CD4-positive, alpha-beta memory T cell (primary cell): ENCODE measurements around the gene CYP3A5. TPM values are rescaled to one million over a fixed set of nuclear protein-coding genes. Genes with fewer than 3 reads are reported as not detected.
"Not testable (repeated sequence)": the region's sequence is repeated elsewhere in the genome, so short reads cannot be mapped to it uniquely, and the experiment has no call there.

Experiments
- CTCF ChIA-PET: fragments of 350-600 bp; sonication (Branson Sonifier 250); formaldehyde crosslinking; loops from one replicate; lab custom pipeline; 2021; ENCODE audit warnings: inconsistent platforms; ENCODE audit not compliant: partially characterized antibody; lab: Charles Lee
- POLR2A ChIA-PET: fragments of 350-600 bp; sonication (Branson Sonifier 250); formaldehyde crosslinking; loops from one replicate; lab custom pipeline; 2021; ENCODE audit not compliant: partially characterized antibody; lab: Charles Lee
- DNase-seq, 5 donors: peaks; one replicate each; pipeline versions ENCODE4 v3.0.0 to v3.0.0-alpha.2; 2020 to 2022; ENCODE audit warnings: mixed read lengths in 1 of 5
- H3K27ac ChIP-seq: one replicate; pipeline ENCODE4 v1.7.0; 2013; ENCODE audit warnings: low read depth, low read length
- H3K27me3 ChIP-seq: 2 replicates; pipeline ENCODE4 v1.7.0; 2013; ENCODE audit warnings: mild to moderate bottlenecking, low read length, moderate library complexity; ENCODE audit not compliant: insufficient read depth
- H3K36me3 ChIP-seq: 2 replicates; pipeline ENCODE4 v1.7.0; 2013; ENCODE audit warnings: mild to moderate bottlenecking, low read length, moderate library complexity; ENCODE audit not compliant: insufficient read depth
- H3K4me1 ChIP-seq: 2 replicates; pipeline ENCODE4 v1.7.0; 2013; ENCODE audit warnings: mild to moderate bottlenecking, low read length, moderate library complexity; ENCODE audit not compliant: insufficient read depth
- H3K4me3 ChIP-seq, 2 donors: one replicate each; pipeline ENCODE4 v1.7.0; 2013; ENCODE audit warnings: low read length in 2 of 2, mild to moderate bottlenecking in 1 of 2
- H3K9me3 ChIP-seq, 2 donors: one replicate each; pipeline ENCODE4 v1.7.0; 2013; ENCODE audit warnings: low read length in 2 of 2, control low read depth in 1 of 2; ENCODE audit not compliant: control insufficient read depth in 1 of 2
- H3K27ac Mint-ChIP-seq, 7 donors: one replicate each; pipeline ENCODE4 v1.8.0; 2020 to 2021; ENCODE audit warnings: mixed read lengths in 7 of 7, mild to moderate bottlenecking in 6 of 7, inconsistent platforms in 3 of 7, moderate library complexity in 3 of 7
- H3K27me3 Mint-ChIP-seq, 2 donors: one replicate each; pipeline ENCODE4 v1.8.0; 2020 to 2021; ENCODE audit warnings: mixed read lengths in 2 of 2
- H3K36me3 Mint-ChIP-seq, 2 donors: one replicate each; pipeline ENCODE4 v1.8.0; 2020 to 2021; ENCODE audit warnings: mixed read lengths in 2 of 2, inconsistent platforms in 1 of 2, mild to moderate bottlenecking in 1 of 2
- H3K4me1 Mint-ChIP-seq, 4 donors: one replicate each; pipeline ENCODE4 v1.8.0; 2020 to 2021; ENCODE audit warnings: mixed read lengths in 4 of 4, mild to moderate bottlenecking in 1 of 4
- H3K4me3 Mint-ChIP-seq, 8 donors: one replicate each; pipeline ENCODE4 v1.8.0; 2020 to 2021; ENCODE audit warnings: mixed read lengths in 8 of 8, mild to moderate bottlenecking in 7 of 8, moderate library complexity in 6 of 8, inconsistent platforms in 3 of 8
- H3K9me3 Mint-ChIP-seq, 8 donors: one replicate each; pipeline ENCODE4 v1.8.0; 2020 to 2021; ENCODE audit warnings: mixed read lengths in 8 of 8, mild to moderate bottlenecking in 5 of 8, inconsistent platforms in 3 of 8, moderate library complexity in 1 of 8
- intact Hi-C: fragments of 100-400 bp; cut with micrococcal nuclease; formaldehyde crosslinking; loops from one replicate; pipeline ENCODE4 v1.15.1; 2023
- polyA plus RNA-seq, 2 donors: library from polyadenylated mRNA; unstranded; fragments of 300-500 nt; fragmentation: Illumina TruSeq; gene quantifications; one replicate each; pipeline ENCODE4 v1.2.3, GENCODE V29; 2021
- total RNA-seq, 2 experiments: library from RNA; stranded (reverse); gene quantifications; one replicate each; pipeline ENCODE4 v1.2.3, GENCODE V29; 2021

CYP3A5 gene
- total and polyA plus RNA-seq, 4 experiments from 2014 or later, result 0.19 to 0.45 TPM; not detected in 2

DNA sequence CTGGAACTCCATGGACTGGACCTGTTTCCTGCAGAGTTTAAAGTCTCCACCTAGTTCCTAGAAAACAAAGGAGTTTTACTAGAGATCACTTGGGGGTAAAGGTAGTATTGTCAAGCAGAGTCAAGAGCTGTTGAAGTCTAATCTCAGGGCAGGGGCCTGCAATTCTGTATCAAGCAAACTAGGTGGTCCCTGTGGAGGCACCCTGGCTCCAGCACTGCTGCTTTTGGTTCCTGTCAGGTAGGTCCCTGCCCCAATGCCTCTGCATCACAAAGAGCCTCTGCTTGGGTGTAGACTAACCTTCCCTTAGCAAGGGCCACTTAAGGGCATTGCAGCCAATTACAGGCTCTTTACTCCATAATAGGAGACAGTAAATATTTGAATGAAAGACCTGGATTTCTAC lies 40.5 kb downstream of the CYP3A5 start:
- no peaks in the 10 kb centered on the region for H3K27me3 ChIP-seq
- ChIA-PET CTCF (no interaction called here), POLR2A (no interaction called here)
- H3K4me1 ChIP-seq, result no peaks in the 10 kb centered on the region
- Mint-ChIP-seq H3K36me3 (peaks cover 31 to 32% of the 10 kb centered on the region in 2 donors), H3K9me3 (no peaks in the 10 kb centered on the region), H3K27me3 (no peaks in the 10 kb centered on the region), H3K27ac (no peak overlapping the region), H3K4me3 (no peak overlapping the region), H3K4me1 (peaks cover 0 to 2% (median under 1%) of the 10 kb centered on the region in 4 donors)
- H3K9me3 ChIP-seq, result no peaks in the 10 kb centered on the region
- no peak overlapping the region for H3K27ac ChIP-seq
- H3K4me3 ChIP-seq, result no peak overlapping the region
- intact Hi-C loops, result no loop called here
- no peaks in the 10 kb centered on the region for H3K36me3 ChIP-seq
- no peak for DNase-seq

- H3K27ac Mint-ChIP-seq, result no peak overlapping the region
- Histone ChIP-seq H3K4me3 (no peak overlapping the region), H3K9me3 (no peaks in the 10 kb centered on the region), H3K27ac (no peak overlapping the region), H3K36me3 (peaks cover 1% of the 10 kb centered on the region), H3K4me1 (no peaks in the 10 kb centered on the region), H3K27me3 (no peaks in the 10 kb centered on the region)
- no peak for DNase-seq
- H3K4me3 Mint-ChIP-seq, result no peak overlapping the region
- CTCF ChIA-PET, result no interaction called here
- H3K9me3 Mint-ChIP-seq, result no peaks in the 10 kb centered on the region
- POLR2A ChIA-PET, result no interaction called here
- peaks cover 29 to 31% of the 10 kb centered on the region in 2 donors for H3K36me3 Mint-ChIP-seq
- intact Hi-C loops, result no loop called here
- H3K27me3 Mint-ChIP-seq, result no peaks in the 10 kb centered on the region
- peaks cover 0 to 2% (median under 1%) of the 10 kb centered on the region in 4 donors for H3K4me1 Mint-ChIP-seq
Measured at GRCh38 chr7:99638731-99639130, 41.1 kb downstream of the CYP3A5 start.

DNA sequence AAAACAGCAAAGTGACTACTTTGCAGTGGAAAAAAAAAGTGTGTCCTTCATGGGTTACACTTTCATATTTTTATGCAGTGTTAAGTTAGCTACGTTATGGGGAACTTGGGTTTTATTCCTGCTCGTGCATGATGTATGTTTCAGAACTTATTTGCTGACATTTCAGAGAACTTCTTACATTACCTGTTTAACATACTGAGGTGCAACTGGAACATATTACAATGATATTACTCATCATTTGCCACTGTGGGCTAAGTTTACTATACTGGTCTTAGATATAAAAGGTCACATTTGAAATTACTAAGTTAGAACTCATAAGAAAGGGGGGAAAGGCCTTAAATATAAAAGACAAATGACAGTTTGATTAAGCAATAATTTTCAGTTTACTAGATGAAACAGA lies 42.4 kb downstream of the CYP3A5 start:
- CTCF ChIA-PET, H3K36me3 ChIP-seq, DNase-seq, H3K4me3 ChIP-seq, H3K27me3 ChIP-seq, intact Hi-C loops, H3K4me1 Mint-ChIP-seq, H3K9me3 Mint-ChIP-seq, H3K4me1 ChIP-seq, H3K9me3 ChIP-seq, H3K4me3 Mint-ChIP-seq, H3K27me3 Mint-ChIP-seq, H3K27ac ChIP-seq: not testable (repeated sequence)
- Mint-ChIP-seq H3K27ac (peak overlapping the region in 1 of 7 donors; percentile 15), H3K36me3 (peaks cover 25 to 35% of the 10 kb centered on the region in 2 donors)
- POLR2A ChIA-PET, result interaction anchor here (1.2 kb wide), 1 partner anchor 13 kb away, joined by 3 read pairs; no protein-coding TSS in a partner anchor

DNA sequence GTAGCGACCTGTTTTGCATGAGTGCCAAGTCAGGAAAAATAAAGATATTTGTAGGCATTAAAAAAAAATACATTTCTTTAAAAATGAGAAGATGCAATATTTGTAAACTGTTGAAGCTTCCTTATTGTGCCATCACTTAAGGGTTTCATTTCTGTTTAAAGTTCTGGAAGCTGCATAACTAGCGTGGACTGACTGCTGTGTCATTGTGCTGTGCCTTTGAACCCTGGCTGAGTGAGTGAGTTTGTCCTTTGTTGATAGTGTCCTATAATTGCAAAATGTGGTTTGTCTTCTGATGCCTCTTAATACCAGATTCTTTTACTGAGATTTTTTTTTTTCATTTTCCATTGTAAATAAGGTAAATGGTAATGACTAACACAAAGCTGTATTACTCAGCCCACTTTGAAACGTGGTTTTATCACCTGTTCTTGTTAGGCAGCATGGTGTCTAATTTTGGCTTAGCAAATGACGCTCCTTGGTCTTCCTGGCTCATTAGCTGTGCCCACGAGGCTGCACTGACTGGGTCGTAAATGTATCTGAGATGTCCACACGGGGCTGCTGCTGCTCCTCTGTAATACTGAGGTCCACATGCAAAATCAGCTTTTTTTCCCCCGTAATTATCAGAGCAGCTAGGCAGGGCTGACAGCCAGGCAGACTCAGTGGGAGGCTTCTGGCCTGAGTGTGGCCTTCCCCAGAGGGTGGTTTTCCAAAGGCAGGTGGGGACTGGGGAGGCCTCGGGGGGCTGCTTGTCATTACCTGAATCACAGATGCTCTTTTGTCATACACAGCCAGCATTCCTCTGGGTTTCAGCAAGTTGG lies 48.3 kb downstream of the CYP3A5 start:
- intact Hi-C loops, result no loop called here

DNA sequence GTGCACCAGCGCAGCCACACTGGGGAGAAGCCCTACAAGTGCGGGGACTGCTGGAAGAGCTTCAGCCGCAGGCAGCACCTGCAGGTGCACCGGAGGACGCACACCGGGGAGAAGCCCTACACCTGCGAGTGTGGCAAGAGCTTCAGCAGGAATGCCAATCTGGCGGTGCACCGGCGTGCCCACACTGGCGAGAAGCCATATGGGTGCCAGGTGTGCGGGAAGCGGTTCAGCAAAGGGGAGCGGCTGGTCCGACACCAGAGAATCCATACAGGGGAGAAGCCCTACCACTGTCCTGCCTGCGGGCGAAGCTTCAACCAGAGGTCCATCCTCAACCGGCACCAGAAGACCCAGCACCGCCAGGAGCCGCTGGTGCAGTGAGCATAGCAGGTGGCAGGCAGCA lies 50.2 kb downstream of the CYP3A5 start:
- no peaks in the 10 kb centered on the region for H3K9me3 Mint-ChIP-seq
- no peaks in the 10 kb centered on the region for H3K9me3 ChIP-seq
- POLR2A ChIA-PET, result interaction anchor here (1.7 kb wide), 1 partner anchor 13 kb away, joined by 4 read pairs; the partner anchor contains the start of gene ZSCAN25
- CTCF ChIA-PET, result no interaction called here
- H3K36me3 ChIP-seq, result peaks cover 61% of the 10 kb centered on the region
- no peak overlapping the region for H3K27ac ChIP-seq
- no peak overlapping the region for H3K4me3 Mint-ChIP-seq
- no peak for DNase-seq
- H3K27me3 Mint-ChIP-seq, result no peaks in the 10 kb centered on the region
- no peak overlapping the region for H3K27ac Mint-ChIP-seq
- H3K27me3 ChIP-seq, result no peaks in the 10 kb centered on the region
- H3K4me1 ChIP-seq, result peaks cover 8% of the 10 kb centered on the region
- intact Hi-C loops, result no loop called here
- H3K4me1 Mint-ChIP-seq, result peaks cover 15 to 27% (median 21%) of the 10 kb centered on the region in 4 donors
- no peak overlapping the region for H3K4me3 ChIP-seq
- H3K36me3 Mint-ChIP-seq, result peaks cover 55 to 81% of the 10 kb centered on the region in 2 donors

More for the DNA sequence above, 48.3 kb downstream of the CYP3A5 start:
- H3K4me3 Mint-ChIP-seq, result no peak overlapping the region
- H3K9me3 Mint-ChIP-seq, result no peaks in the 10 kb centered on the region
- DNase-seq, result no peak
- Histone ChIP-seq H3K4me1 (no peaks in the 10 kb centered on the region), H3K4me3 (no peak overlapping the region), H3K27me3 (no peaks in the 10 kb centered on the region), H3K9me3 (no peaks in the 10 kb centered on the region), H3K36me3 (peaks cover 45% of the 10 kb centered on the region), H3K27ac (no peak overlapping the region)
- H3K36me3 Mint-ChIP-seq, result peaks cover 50 to 69% of the 10 kb centered on the region in 2 donors
- CTCF ChIA-PET, result interaction anchor here (0.7 kb wide), 1 partner anchor 16 kb away, joined by 3 read pairs; no protein-coding TSS in a partner anchor
- POLR2A ChIA-PET, result interaction anchor here (1.7 kb wide), 1 partner anchor 15 kb away, joined by 4 read pairs; the partner anchor contains the start of gene ZSCAN25
- peaks cover 4 to 9% (median 6%) of the 10 kb centered on the region in 4 donors for H3K4me1 Mint-ChIP-seq
- no peaks in the 10 kb centered on the region for H3K27me3 Mint-ChIP-seq
- peak overlapping the region in 4 of 7 donors; percentile 56 to 88 (median 64) for H3K27ac Mint-ChIP-seq

GRCh38 chr7:99628471-99629465 lies 51.0 kb downstream of the CYP3A5 start:
- H3K27ac Mint-ChIP-seq, result peak overlapping the region in 2 of 7 donors; percentile 44 to 63
- no peak for DNase-seq
- CTCF ChIA-PET, result interaction anchor here (0.9 kb wide), 1 partner anchor 12 kb away, joined by 3 read pairs; the partner anchor contains the start of gene ZSCAN25
- H3K27ac ChIP-seq, result no peak overlapping the region
- H3K4me1 ChIP-seq, result peaks cover 17% of the 10 kb centered on the region
- no peaks in the 10 kb centered on the region for H3K9me3 ChIP-seq
- peaks cover 60% of the 10 kb centered on the region for H3K36me3 ChIP-seq
- no peaks in the 10 kb centered on the region for H3K27me3 ChIP-seq
- peaks cover 64 to 86% of the 10 kb centered on the region in 2 donors for H3K36me3 Mint-ChIP-seq
- H3K4me3 Mint-ChIP-seq, result no peak overlapping the region
- intact Hi-C loops, result no loop called here
- peaks cover 24 to 36% (median 30%) of the 10 kb centered on the region in 4 donors for H3K4me1 Mint-ChIP-seq
- H3K27me3 Mint-ChIP-seq, result no peaks in the 10 kb centered on the region
- no peak overlapping the region for H3K4me3 ChIP-seq
- POLR2A ChIA-PET, result no interaction called here
- H3K9me3 Mint-ChIP-seq, result no peaks in the 10 kb centered on the region
